ENCODE measurements around the gene MT1G.
"Not testable (repeated sequence)": the region's sequence is repeated elsewhere in the genome, so short reads cannot be mapped to it uniquely, and the experiment has no call there.

Gene MT1G

GRCh38 chr16:56667581-56668571 lies at the start of gene MT1G:
Gene MT1G, minus strand, starts transcription at chr16:56668065. Its CDS starts 72 bp downstream, at chr16:56667993.
- TF ChIP-seq CTCF (IDR thresholded peaks at IDR 0.05; ENCODE audit: low read depth, low read length, missing control alignments), result no peak
- DNase-seq (ENCODE audit: low read depth), result no peak
- in situ Hi-C loops (cut with HindIII; ENCODE audit: low sequenced_read_pairs), result no loop called here
- peak within 1 kb of the TSS; percentile 8 for H3K4me3 ChIP-seq (ENCODE audit: low read depth, low read length)

- in situ Hi-C loops (cut with HindIII; ENCODE audit: low sequenced_read_pairs); DNase-seq (ENCODE audit: low read depth): not testable (repeated sequence)
Observed at GRCh38 chr16:56717532-56717931, 49.7 kb upstream of the MT1G start.

GRCh38 chr16:56716761-56717160 lies 48.9 kb upstream of the MT1G start:
- no peak for DNase-seq (ENCODE audit: low read depth)
- H3K4me3 ChIP-seq (ENCODE audit: low read depth, low read length), result no peak overlapping the region
- no peak for TF ChIP-seq CTCF (IDR thresholded peaks at IDR 0.05; ENCODE audit: low read depth, low read length, missing control alignments)
- in situ Hi-C loops (cut with HindIII; ENCODE audit: low sequenced_read_pairs), result no loop called here

More at GRCh38 chr16:56717532-56717931, 49.7 kb upstream of the MT1G start:
- not testable (repeated sequence) for H3K4me3 ChIP-seq (ENCODE audit: low read depth, low read length)

- no peak for TF ChIP-seq CTCF (IDR thresholded peaks at IDR 0.05; ENCODE audit: low read depth, low read length, missing control alignments)
- in situ Hi-C loops (cut with HindIII; ENCODE audit: low sequenced_read_pairs), result no loop called here
- H3K4me3 ChIP-seq (ENCODE audit: low read depth, low read length), result no peak overlapping the region
- no peak for DNase-seq (ENCODE audit: low read depth)
Observed at GRCh38 chr16:56715126-56715525, 47.3 kb upstream of the MT1G start.

- no peak for DNase-seq (ENCODE audit: low read depth)
- TF ChIP-seq CTCF (IDR thresholded peaks at IDR 0.05; ENCODE audit: low read depth, low read length, missing control alignments), result no peak
- in situ Hi-C loops (cut with HindIII; ENCODE audit: low sequenced_read_pairs), result no loop called here
- H3K4me3 ChIP-seq (ENCODE audit: low read depth, low read length), result no peak overlapping the region
Observed at GRCh38 chr16:56713794-56714193, 45.9 kb upstream of the MT1G start.

GRCh38 chr16:56711862-56712261 lies 44.0 kb upstream of the MT1G start:
- no peak overlapping the region for H3K4me3 ChIP-seq (ENCODE audit: low read depth, low read length)
- in situ Hi-C loops (cut with HindIII; ENCODE audit: low sequenced_read_pairs), result no loop called here
- DNase-seq (ENCODE audit: low read depth), result no peak
- no peak for TF ChIP-seq CTCF (IDR thresholded peaks at IDR 0.05; ENCODE audit: low read depth, low read length, missing control alignments)

- no peak for DNase-seq (ENCODE audit: low read depth)
- no peak for TF ChIP-seq CTCF (IDR thresholded peaks at IDR 0.05; ENCODE audit: low read depth, low read length, missing control alignments)
- H3K4me3 ChIP-seq (ENCODE audit: low read depth, low read length), result no peak overlapping the region
- in situ Hi-C loops (cut with HindIII; ENCODE audit: low sequenced_read_pairs), result no loop called here
Observed at GRCh38 chr16:56710181-56710737, 42.4 kb upstream of the MT1G start.
